H9 (cell line): ENCODE data around the gene SHC4. TPM values are rescaled to one million over a fixed set of nuclear protein-coding genes. Genes with fewer than 3 reads are reported as not detected.

Source experiments
- DNase-seq: peaks from one replicate; pipeline ENCODE4 v3.0.0-alpha.2; 2017
- H2AFZ ChIP-seq: one replicate; pipeline ENCODE4 v1.6.1; 2013; ENCODE audit warnings: mild to moderate bottlenecking, low read length, control low read depth, moderate library complexity
- H2AK5ac ChIP-seq: 2 replicates; pipeline ENCODE4 v1.6.1; 2013; ENCODE audit warnings: low read length, control low read depth, mixed read lengths; ENCODE audit not compliant: insufficient read length
- H2BK120ac ChIP-seq: one replicate; pipeline ENCODE4 v1.6.1; 2013; ENCODE audit warnings: low read depth, mild to moderate bottlenecking, low read length, control low read depth, inconsistent platforms; ENCODE audit not compliant: poor library complexity, severe bottlenecking
- H2BK12ac ChIP-seq: 2 replicates; pipeline ENCODE4 v1.6.1; 2013; ENCODE audit warnings: low read length, control low read depth, mixed read lengths, low read depth; ENCODE audit not compliant: insufficient read length
- H2BK15ac ChIP-seq: 2 replicates; pipeline ENCODE4 v1.6.1; 2013; ENCODE audit warnings: low read depth, low read length, control low read depth
- H2BK20ac ChIP-seq: one replicate; pipeline ENCODE4 v1.6.1; 2013; ENCODE audit warnings: low read depth, mild to moderate bottlenecking, low read length, control low read depth, inconsistent platforms; ENCODE audit not compliant: poor library complexity, severe bottlenecking
- H2BK5ac ChIP-seq: 2 replicates; pipeline ENCODE4 v1.6.1; 2013; ENCODE audit warnings: low read length, control low read depth, mixed read lengths; ENCODE audit not compliant: insufficient read length
- H3K14ac ChIP-seq: 2 replicates; pipeline ENCODE4 v1.6.1; 2013; ENCODE audit warnings: low read length, control low read depth; ENCODE audit not compliant: insufficient read depth
- H3K18ac ChIP-seq: 2 replicates; pipeline ENCODE4 v1.6.1; 2013; ENCODE audit warnings: low read depth, mild to moderate bottlenecking, mixed read lengths, low read length, control low read depth; ENCODE audit not compliant: insufficient read length
- H3K23ac ChIP-seq: 2 replicates; pipeline ENCODE4 v1.6.1; 2013; ENCODE audit warnings: low read length, control low read depth, mixed read lengths, low read depth; ENCODE audit not compliant: insufficient read length
- H3K23me2 ChIP-seq: 2 replicates; pipeline ENCODE4 v1.6.1; 2013; ENCODE audit warnings: low read depth, mild to moderate bottlenecking, mixed read lengths, low read length, control low read depth; ENCODE audit not compliant: insufficient read length, poor library complexity, severe bottlenecking
- H3K27ac ChIP-seq: 2 replicates; pipeline ENCODE4 v1.5.1; 2013; ENCODE audit warnings: low read length, control low read depth, mixed read lengths, low read depth; ENCODE audit not compliant: insufficient read length
- H3K27me3 ChIP-seq: 2 replicates; pipeline ENCODE4 v1.6.1; 2013; ENCODE audit warnings: low read length, control low read depth, inconsistent platforms; ENCODE audit not compliant: insufficient read depth
- H3K4ac ChIP-seq: 2 replicates; pipeline ENCODE4 v1.6.1; 2013; ENCODE audit warnings: low read depth, mild to moderate bottlenecking, control low read depth, inconsistent platforms, low read length, moderate library complexity
- H3K4me1 ChIP-seq: 2 replicates; pipeline ENCODE4 v1.6.1; 2013; ENCODE audit warnings: low read length, control low read depth, inconsistent platforms; ENCODE audit not compliant: insufficient read depth
- H3K4me2 ChIP-seq: 2 replicates; pipeline ENCODE4 v1.6.1; 2013; ENCODE audit warnings: low read length, control low read depth, mixed read lengths; ENCODE audit not compliant: insufficient read length, insufficient read depth
- H3K56ac ChIP-seq: 2 replicates; pipeline ENCODE4 v1.6.1; 2013; ENCODE audit warnings: low read depth, mild to moderate bottlenecking, mixed read lengths, low read length, control low read depth; ENCODE audit not compliant: insufficient read length
- H3K79me1 ChIP-seq: 2 replicates; pipeline ENCODE4 v1.6.1; 2013; ENCODE audit warnings: low read depth, mild to moderate bottlenecking, moderate library complexity, low read length, control low read depth, inconsistent platforms; ENCODE audit not compliant: insufficient read depth, poor library complexity, severe bottlenecking
- H3K79me2 ChIP-seq: 2 replicates; pipeline ENCODE4 v1.6.1; 2013; ENCODE audit warnings: low read length, control low read depth, inconsistent platforms; ENCODE audit not compliant: insufficient read depth
- H3K9ac ChIP-seq: 2 replicates; pipeline ENCODE4 v1.6.1; 2013; ENCODE audit warnings: low read length, control low read depth, mixed read lengths; ENCODE audit not compliant: insufficient read length; ENCODE audit errors: extremely low read depth
- H3K9me3 ChIP-seq: one replicate; pipeline ENCODE4 v1.6.1; 2013; ENCODE audit warnings: low read depth, low read length, inconsistent platforms; ENCODE audit not compliant: control insufficient read depth
- H3T11ph ChIP-seq: one replicate; pipeline ENCODE4 v1.6.1; 2013; ENCODE audit warnings: mild to moderate bottlenecking, low read length, control low read depth, inconsistent platforms
- H4K20me1 ChIP-seq: one replicate; pipeline ENCODE4 v1.6.1; 2013; ENCODE audit not compliant: control insufficient read depth, insufficient read length, insufficient read depth
- H4K5ac ChIP-seq: 2 replicates; pipeline ENCODE4 v1.6.1; 2013; ENCODE audit warnings: low read depth, mild to moderate bottlenecking, mixed read lengths, low read length, control low read depth; ENCODE audit not compliant: insufficient read length
- H4K8ac ChIP-seq: replicated peaks from 2 replicates; pipeline ENCODE4 v1.6.1; 2013; ENCODE audit warnings: low read length, control low read depth, mixed read lengths, low read depth; ENCODE audit not compliant: insufficient read length
- H4K91ac ChIP-seq: 2 replicates; pipeline ENCODE4 v1.6.1; 2013; ENCODE audit warnings: low read depth, mild to moderate bottlenecking, moderate library complexity, mixed read lengths, low read length, control low read depth; ENCODE audit not compliant: insufficient read length
- H3K27ac Mint-ChIP-seq, 3 experiments: 2 replicates in 2 of 3; 3 replicates in 1 of 3; pipeline ENCODE4 v1.8.0; 2020 to 2021; ENCODE audit warnings: mixed read lengths in 3 of 3, mild to moderate bottlenecking in 1 of 3, moderate library complexity in 1 of 3
- H3K27me3 Mint-ChIP-seq: 2 replicates; pipeline ENCODE4 v1.8.0; 2021; ENCODE audit warnings: low read depth, mild to moderate bottlenecking, moderate library complexity, mixed read lengths
- H3K36me3 Mint-ChIP-seq, 3 experiments: 2 replicates in 2 of 3; 3 replicates in 1 of 3; pipeline ENCODE4 v1.8.0; 2020 to 2021; ENCODE audit warnings: low read depth in 3 of 3, mixed read lengths in 3 of 3; ENCODE audit not compliant: insufficient read depth in 1 of 3
- H3K4me1 Mint-ChIP-seq, 2 experiments: 2 replicates each; pipeline ENCODE4 v1.8.0; 2020; ENCODE audit warnings: mixed read lengths in 2 of 2
- H3K4me3 Mint-ChIP-seq, 2 experiments: 2 replicates in 1 of 2; 3 replicates in 1 of 2; pipeline ENCODE4 v1.8.0; 2020 to 2021; ENCODE audit warnings: mild to moderate bottlenecking in 2 of 2, mixed read lengths in 2 of 2, moderate library complexity in 1 of 2
- H3K9me3 Mint-ChIP-seq, 2 experiments: 2 replicates in 1 of 2; 3 replicates in 1 of 2; pipeline ENCODE4 v1.8.0; 2020; ENCODE audit warnings: mild to moderate bottlenecking in 2 of 2, mixed read lengths in 2 of 2, moderate library complexity in 1 of 2
- WGBS: extraction: QIAGEN DNeasy Blood & Tissue Kit; methylation state at CpG from one replicate; pipeline ENCODE4 v1.1.7; 2013; ENCODE audit warnings: missing lambda C conversion rate, low lambda C conversion rate, mixed read lengths; ENCODE audit not compliant: insufficient read length; ENCODE audit errors: extremely low coverage; 5-methylcytosine and 5-hydroxymethylcytosine counted together
- total RNA-seq: library from RNA; stranded (reverse); gene quantifications from 2 replicates; pipeline ENCODE4 v1.2.1, GENCODE V29; 2021
- TF ChIP-seq, protein P1 (sequence below): fragments of 200-600 bp; sonication (generic); conservative IDR thresholded peaks from 3 replicates; pipeline ENCODE4 v1.8.0; 2021; ENCODE audit warnings: antibody characterized with exemption, mild to moderate bottlenecking

The SHC4 gene
- total RNA-seq, 1 experiment from 2014 or later = 0.26 TPM

DNA sequence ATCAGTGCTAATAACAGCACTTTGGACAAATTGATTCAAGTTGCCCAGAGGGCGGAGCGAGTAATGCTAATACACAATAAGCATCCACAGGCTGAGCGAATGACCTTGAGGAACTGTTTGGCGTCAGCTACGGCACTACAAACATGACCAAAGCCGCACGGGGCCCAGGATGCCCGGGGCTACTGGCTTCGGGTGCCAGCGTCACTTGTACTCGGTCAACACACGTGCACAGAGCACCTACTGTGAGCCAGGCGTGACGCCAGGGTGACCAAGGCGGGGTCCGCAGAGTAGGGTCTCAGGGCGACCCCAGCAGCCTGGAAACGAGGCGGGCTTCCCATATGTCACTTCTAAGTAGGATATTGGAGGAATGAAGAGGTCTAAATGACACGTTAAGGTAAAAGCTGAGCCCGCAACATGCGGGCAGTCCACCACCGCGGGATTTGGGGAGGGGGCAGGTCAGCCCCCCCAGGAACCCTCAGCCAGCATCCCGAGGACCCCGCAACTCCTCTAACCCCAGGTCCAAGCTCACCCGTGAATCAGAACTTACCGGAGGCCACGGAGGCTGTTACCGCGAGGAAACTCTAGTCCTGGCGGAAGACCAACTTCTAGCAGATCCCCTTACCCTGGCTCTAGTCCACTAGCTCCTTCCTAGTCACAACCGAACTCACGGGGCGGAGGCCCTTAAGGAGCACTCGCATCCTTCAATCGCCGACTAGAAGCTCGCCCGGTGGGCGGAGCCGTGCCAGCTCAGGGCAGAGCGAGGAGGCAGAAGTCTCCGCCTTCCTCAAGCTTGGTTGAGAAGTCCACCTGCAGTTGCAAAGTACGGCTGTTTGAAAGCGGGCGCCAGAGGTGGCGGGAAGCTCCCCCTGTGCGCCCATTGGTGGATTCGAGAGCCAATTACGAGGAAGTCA lies 153.1 kb downstream of the SHC4 start, which contains the start of gene CEP152:
TSS of gene CEP152 (minus strand) at position 656 of the 911 bp plus-strand sequence. CDS start 5,420 bp downstream, outside the sequence.
- no peak within 1 kb of the TSS for H2BK15ac ChIP-seq
- H3K36me3 Mint-ChIP-seq = no peaks in the 10 kb centered on the region
- H3K27me3 Mint-ChIP-seq = no peaks in the 10 kb centered on the region; the same call in none of the 2 replicates
- no peak within 1 kb of the TSS for H2BK12ac ChIP-seq
- peaks cover 7% of the 10 kb centered on the region for H3K23me2 ChIP-seq
- peak within 1 kb of the TSS; percentile 77; the same call in 1 of the 2 replicates for H3K14ac ChIP-seq
- peak within 1 kb of the TSS; percentile 2 for H3K18ac ChIP-seq
- DNase-seq = peak; percentile 100
- H2AK5ac ChIP-seq = no peak within 1 kb of the TSS
- H3K27me3 ChIP-seq = no peaks in the 10 kb centered on the region
- no peak within 1 kb of the TSS for H2BK20ac ChIP-seq
- H2BK5ac ChIP-seq = no peak within 1 kb of the TSS
- peak within 1 kb of the TSS; percentile 92 to 97 for H3K4me3 Mint-ChIP-seq
- H3K4me1 ChIP-seq = no peaks in the 10 kb centered on the region; the same call in 1 of the 2 replicates
- no peak within 1 kb of the TSS for H2BK120ac ChIP-seq
- no peak within 1 kb of the TSS for H4K5ac ChIP-seq
- no peak within 1 kb of the TSS for H3K27ac ChIP-seq
- peaks cover 25 to 26% of the 10 kb centered on the region in 2 experiments for H3K4me1 Mint-ChIP-seq
- H4K91ac ChIP-seq = no peak within 1 kb of the TSS
- H3K27ac Mint-ChIP-seq = peak within 1 kb of the TSS; percentile 47 to 98 (median 98); a peak in 6 of 7 replicates
- peak within 1 kb of the TSS; percentile 11 for H2AFZ ChIP-seq
- no peaks in the 10 kb centered on the region for H4K20me1 ChIP-seq
- H3K79me1 ChIP-seq = no peaks in the 10 kb centered on the region
- peak within 1 kb of the TSS; percentile 70 for H3K4me2 ChIP-seq
- TF ChIP-seq, protein P1, sequence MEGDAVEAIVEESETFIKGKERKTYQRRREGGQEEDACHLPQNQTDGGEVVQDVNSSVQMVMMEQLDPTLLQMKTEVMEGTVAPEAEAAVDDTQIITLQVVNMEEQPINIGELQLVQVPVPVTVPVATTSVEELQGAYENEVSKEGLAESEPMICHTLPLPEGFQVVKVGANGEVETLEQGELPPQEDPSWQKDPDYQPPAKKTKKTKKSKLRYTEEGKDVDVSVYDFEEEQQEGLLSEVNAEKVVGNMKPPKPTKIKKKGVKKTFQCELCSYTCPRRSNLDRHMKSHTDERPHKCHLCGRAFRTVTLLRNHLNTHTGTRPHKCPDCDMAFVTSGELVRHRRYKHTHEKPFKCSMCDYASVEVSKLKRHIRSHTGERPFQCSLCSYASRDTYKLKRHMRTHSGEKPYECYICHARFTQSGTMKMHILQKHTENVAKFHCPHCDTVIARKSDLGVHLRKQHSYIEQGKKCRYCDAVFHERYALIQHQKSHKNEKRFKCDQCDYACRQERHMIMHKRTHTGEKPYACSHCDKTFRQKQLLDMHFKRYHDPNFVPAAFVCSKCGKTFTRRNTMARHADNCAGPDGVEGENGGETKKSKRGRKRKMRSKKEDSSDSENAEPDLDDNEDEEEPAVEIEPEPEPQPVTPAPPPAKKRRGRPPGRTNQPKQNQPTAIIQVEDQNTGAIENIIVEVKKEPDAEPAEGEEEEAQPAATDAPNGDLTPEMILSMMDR = no peak
- H3K23ac ChIP-seq = no peak within 1 kb of the TSS
- no peaks in the 10 kb centered on the region for H3K9me3 ChIP-seq
- H3K4ac ChIP-seq = no peak within 1 kb of the TSS
- no peak within 1 kb of the TSS for H4K8ac ChIP-seq
- H3K56ac ChIP-seq = no peak within 1 kb of the TSS
- H3T11ph ChIP-seq = no peak within 1 kb of the TSS
- H3K79me2 ChIP-seq = no peaks in the 10 kb centered on the region
- WGBS = no CpG with 5 or more reads among the region's 51 CpGs
- peak within 1 kb of the TSS; percentile 60 for H3K9ac ChIP-seq
- no peaks in the 10 kb centered on the region for H3K9me3 Mint-ChIP-seq
